BLaER1 treated with 17β-estradiol and CSF1 and Interleukin-3, amounts not matched to agents 10 nM and 100 nM (cell line): ENCODE measurements around the gene ACAA1.

Experiments used
- H3K27ac ChIP-seq, 11 experiments: shearing (Covaris generic); formaldehyde crosslinking; 2 replicates each; pipeline ENCODE4 v1.8.1; 2022
- H3K27me3 ChIP-seq, 11 experiments: shearing (Covaris generic); formaldehyde crosslinking; 2 replicates each; pipeline ENCODE4 v1.8.1; 2022
- H3K36me3 ChIP-seq, 11 experiments: shearing (Covaris generic); formaldehyde crosslinking; 2 replicates each; pipeline ENCODE4 v1.8.1; 2022
- H3K4me1 ChIP-seq, 10 experiments: shearing (Covaris generic); formaldehyde crosslinking; 2 replicates each; pipeline ENCODE4 v1.8.1; 2022
- H3K4me2 ChIP-seq, 11 experiments: shearing (Covaris generic); formaldehyde crosslinking; 2 replicates each; pipeline ENCODE4 v1.8.1; 2022
- H3K4me3 ChIP-seq, 10 experiments: shearing (Covaris generic); formaldehyde crosslinking; 2 replicates each; pipeline ENCODE4 v1.8.1; 2022
- H3K9ac ChIP-seq, 11 experiments: shearing (Covaris generic); formaldehyde crosslinking; 2 replicates each; pipeline ENCODE4 v1.8.1; 2022
- H3K9me3 ChIP-seq, 11 experiments: shearing (Covaris generic); formaldehyde crosslinking; replicated peaks in 1 of 11; 2 replicates each; pipeline ENCODE4 v1.8.1; 2022
- H4K20me1 ChIP-seq, 11 experiments: shearing (Covaris generic); formaldehyde crosslinking; 2 replicates each; pipeline ENCODE4 v1.8.1; 2022
- Cebpa-rat ChIP-seq, 11 experiments: shearing (Covaris generic); IDR thresholded peaks; 2 replicates each; pipeline ENCODE4 v1.8.1; 2022

Gene ACAA1

GRCh38 chr3:38128303-38128655 is 8.6 kb downstream of the ACAA1 start:
- Histone ChIP-seq H3K27me3 (no peaks in the 10 kb centered on the region), H3K36me3 (peaks cover 99 to 100% (median 100%) of the 10 kb centered on the region in 11 experiments), H3K4me3 (no peak overlapping the region), H4K20me1 (peaks cover 46 to 100% (median 92%) of the 10 kb centered on the region in 11 experiments; a peak in 19 of 22 replicates), H3K9me3 (no peaks in the 10 kb centered on the region), H3K27ac (peak overlapping the region in 2 of 11 experiments; percentile 5 to 13; a peak in 1 of 22 replicates), H3K4me1 (peaks cover 16 to 68% (median 27%) of the 10 kb centered on the region in 10 experiments), H3K4me2 (peak overlapping the region in 3 of 11 experiments; percentile 50 to 79 (median 75); a peak in 6 of 22 replicates), H3K9ac (no peak overlapping the region)
- TF ChIP-seq Cebpa-rat (IDR thresholded peaks at IDR 0.05): no peak

DNA sequence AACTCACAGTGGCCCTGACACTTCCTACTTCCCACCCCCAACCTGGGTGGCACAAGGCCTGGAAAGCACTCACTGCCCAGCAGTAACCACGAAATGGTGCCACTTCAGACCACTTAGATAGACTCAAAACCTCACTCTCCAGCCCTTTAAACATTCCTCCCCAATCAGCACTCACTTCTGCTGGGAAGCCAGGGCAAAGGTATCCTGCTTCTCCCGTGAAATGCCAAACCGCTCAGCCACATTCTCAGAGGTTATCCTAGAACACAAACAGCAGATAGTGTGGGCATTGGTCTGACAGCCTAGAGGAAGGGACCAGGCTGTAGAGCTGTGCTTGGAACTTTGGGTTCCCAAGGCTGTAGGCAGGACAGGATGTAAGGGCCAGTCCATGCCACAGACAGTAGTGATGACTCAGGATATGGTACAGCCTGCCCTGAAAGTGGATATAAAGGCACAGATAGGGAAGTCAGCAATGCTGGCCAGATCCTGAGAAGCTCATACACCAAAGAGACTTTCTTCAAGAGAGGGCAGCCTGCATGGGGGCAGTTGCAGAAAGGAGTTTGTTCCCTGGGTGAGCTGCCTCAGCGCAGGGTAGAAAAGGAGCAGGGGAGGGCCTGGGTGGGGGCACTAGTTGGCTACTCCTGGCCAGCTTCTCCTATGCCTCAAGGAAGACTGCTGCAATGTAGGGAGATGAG is 9.2 kb downstream of the ACAA1 start:
- no peaks in the 10 kb centered on the region for H3K27me3 ChIP-seq
- no peaks in the 10 kb centered on the region for H3K9me3 ChIP-seq
- H3K9ac ChIP-seq: no peak overlapping the region
- TF ChIP-seq Cebpa-rat (IDR thresholded peaks at IDR 0.05): no peak
- H3K27ac ChIP-seq: peak overlapping the region in 2 of 11 experiments; percentile 5 to 13; a peak in 2 of 22 replicates
- peaks cover 14 to 63% (median 22%) of the 10 kb centered on the region in 10 experiments for H3K4me1 ChIP-seq
- peaks cover 99 to 100% (median 100%) of the 10 kb centered on the region in 11 experiments for H3K36me3 ChIP-seq
- H3K4me3 ChIP-seq: no peak overlapping the region
- H4K20me1 ChIP-seq: peaks cover 42 to 100% (median 92%) of the 10 kb centered on the region in 11 experiments; a peak in 19 of 22 replicates
- H3K4me2 ChIP-seq: peak overlapping the region in 3 of 11 experiments; percentile 50 to 79 (median 75); a peak in 6 of 22 replicates

DNA sequence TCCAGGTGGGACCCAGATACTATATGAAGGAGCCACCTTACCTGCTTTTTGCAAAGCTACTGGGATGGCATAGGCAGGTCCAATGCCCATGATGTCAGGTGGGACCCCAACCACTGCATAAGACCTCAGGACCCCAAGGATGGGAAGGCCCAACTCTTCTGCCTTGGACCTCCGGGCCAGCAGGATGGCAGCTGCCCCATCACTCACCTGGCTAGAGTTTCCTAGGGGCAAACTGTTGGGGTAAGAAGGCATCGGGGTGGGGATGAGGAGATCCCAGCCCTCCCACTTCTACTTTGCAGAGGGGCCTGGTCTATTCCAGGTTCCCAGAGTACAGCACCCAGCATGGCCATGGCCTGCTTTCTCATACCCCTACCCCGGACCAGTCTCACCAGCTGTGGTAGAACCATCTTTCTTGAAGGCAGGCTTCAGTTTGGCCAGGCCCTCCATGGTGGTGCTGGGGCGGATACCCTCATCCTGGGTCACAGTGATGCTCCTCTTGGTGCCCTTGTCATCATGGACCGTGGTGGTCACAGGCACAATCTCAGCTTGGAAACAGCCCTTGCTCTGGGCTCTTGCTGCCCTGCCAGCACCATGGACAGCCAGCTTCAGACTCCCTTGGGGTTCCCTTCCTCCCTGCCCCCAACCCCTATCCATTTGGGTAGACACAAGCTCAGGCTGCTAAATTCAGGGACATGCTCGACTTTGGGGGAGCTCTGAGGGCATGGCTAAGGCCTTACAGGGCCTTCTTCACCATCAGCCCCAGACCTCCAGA is 10.6 kb downstream of the ACAA1 start:
- H3K4me2 ChIP-seq: no peak overlapping the region
- H3K27me3 ChIP-seq: no peaks in the 10 kb centered on the region
- peaks cover 36 to 100% (median 88%) of the 10 kb centered on the region in 11 experiments; a peak in 19 of 22 replicates for H4K20me1 ChIP-seq
- peaks cover 99 to 100% (median 100%) of the 10 kb centered on the region in 11 experiments for H3K36me3 ChIP-seq
- H3K4me1 ChIP-seq: peaks cover 13 to 48% (median 19%) of the 10 kb centered on the region in 10 experiments
- no peak overlapping the region for H3K27ac ChIP-seq
- no peak overlapping the region for H3K9ac ChIP-seq
- no peak overlapping the region for H3K4me3 ChIP-seq
- no peaks in the 10 kb centered on the region for H3K9me3 ChIP-seq
- no peak for TF ChIP-seq Cebpa-rat (IDR thresholded peaks at IDR 0.05)

DNA sequence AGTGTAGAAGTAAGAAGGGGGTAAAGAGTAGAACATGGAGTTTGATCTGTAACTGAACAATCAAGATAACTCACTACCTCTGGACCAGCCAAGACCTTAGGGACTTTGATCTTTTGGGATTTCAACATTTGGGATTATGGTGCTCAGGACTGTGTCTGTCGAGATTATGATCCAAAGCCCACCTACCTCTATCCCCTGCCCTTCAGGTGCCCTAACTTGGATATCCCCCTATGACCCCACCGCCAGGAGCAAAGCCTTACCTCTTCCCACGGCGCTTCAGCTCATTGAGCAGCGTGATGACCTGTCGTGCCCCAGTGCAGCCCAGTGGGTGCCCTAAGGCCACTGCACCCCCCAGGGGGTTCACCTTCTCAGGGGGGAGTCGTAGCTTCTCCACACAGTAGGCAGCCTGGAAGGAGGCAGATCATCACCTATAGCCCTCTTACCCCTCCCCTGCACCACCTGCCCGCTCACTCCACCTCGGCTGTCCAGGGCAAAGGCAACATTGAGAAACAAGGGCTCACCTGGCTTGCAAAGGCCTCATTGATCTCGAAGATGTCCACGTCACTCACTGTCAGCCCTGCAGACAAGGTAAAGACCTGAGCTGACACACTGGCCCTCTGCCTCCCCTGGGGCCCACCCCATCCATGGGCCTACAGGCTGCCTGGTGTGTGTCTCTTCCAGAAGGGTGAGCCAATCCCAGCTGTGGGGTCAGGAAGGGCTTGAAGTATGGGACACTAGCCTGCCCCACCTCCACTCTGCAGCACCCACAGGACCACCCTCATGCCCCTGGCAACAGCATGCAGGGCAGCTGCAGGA is 11.4 kb downstream of the ACAA1 start:
- no peak overlapping the region for H3K27ac ChIP-seq
- H3K36me3 ChIP-seq: peaks cover 99 to 100% (median 100%) of the 10 kb centered on the region in 11 experiments
- no peak overlapping the region for H3K9ac ChIP-seq
- H3K9me3 ChIP-seq: no peaks in the 10 kb centered on the region
- peaks cover 6 to 40% (median 11%) of the 10 kb centered on the region in 10 experiments for H3K4me1 ChIP-seq
- H3K4me2 ChIP-seq: no peak overlapping the region
- H3K4me3 ChIP-seq: no peak overlapping the region
- no peaks in the 10 kb centered on the region for H3K27me3 ChIP-seq
- H4K20me1 ChIP-seq: peaks cover 34 to 100% (median 80%) of the 10 kb centered on the region in 11 experiments; a peak in 19 of 22 replicates
- TF ChIP-seq Cebpa-rat (IDR thresholded peaks at IDR 0.05): no peak

DNA sequence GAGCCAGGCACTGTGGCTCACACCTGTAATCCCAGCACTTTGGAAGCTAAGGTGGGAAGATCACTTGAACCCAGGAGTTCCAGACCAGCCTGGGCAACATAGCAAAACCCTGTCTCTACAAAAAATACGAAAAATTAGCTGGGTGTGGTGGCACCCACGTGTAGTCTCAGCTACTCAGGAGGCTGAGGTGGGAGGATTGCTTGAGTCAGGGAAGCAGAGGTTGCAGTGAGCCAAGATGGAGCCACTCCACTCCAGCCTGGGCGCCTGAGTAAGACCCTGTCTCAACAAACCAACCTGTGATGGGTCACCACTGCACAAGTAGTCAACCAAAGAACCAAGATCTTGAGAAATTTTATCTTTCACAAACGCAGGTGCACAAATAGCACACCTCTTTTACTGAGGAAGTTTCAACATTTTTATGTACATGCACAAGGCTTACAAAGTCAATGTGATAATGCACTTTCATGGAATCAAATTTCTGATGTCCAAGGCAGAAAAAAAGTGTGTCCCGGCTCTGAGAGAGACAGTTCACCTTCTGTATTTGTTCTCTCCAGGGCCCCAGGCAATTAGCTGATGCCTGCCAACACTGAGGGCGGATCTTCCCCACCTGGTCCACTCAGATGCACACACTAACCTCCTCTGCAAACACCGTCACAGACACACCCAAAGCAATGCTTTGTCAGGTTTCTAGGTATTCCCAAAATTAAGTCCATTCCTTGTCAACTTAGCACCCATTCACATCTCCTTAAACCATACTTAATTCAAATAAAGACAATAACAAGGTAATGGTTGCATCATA is 12.4 kb downstream of the ACAA1 start:
- Histone ChIP-seq H3K27me3 (no peaks in the 10 kb centered on the region), H3K9ac (no peak overlapping the region), H3K36me3 (peaks cover 98 to 100% (median 99%) of the 10 kb centered on the region in 11 experiments), H3K4me3 (no peak overlapping the region), H3K27ac (no peak overlapping the region), H3K4me1 (peaks cover 0 to 31% (median 1%) of the 10 kb centered on the region in 10 experiments; a peak in 10 of 20 replicates), H3K9me3 (no peaks in the 10 kb centered on the region), H4K20me1 (peaks cover 26 to 100% (median 75%) of the 10 kb centered on the region in 11 experiments; a peak in 19 of 22 replicates), H3K4me2 (no peak overlapping the region)
- no peak for TF ChIP-seq Cebpa-rat (IDR thresholded peaks at IDR 0.05)

GRCh38 chr3:38122712-38123290 is 14.1 kb downstream of the ACAA1 start:
- no peak overlapping the region for H3K27ac ChIP-seq
- H3K27me3 ChIP-seq: no peaks in the 10 kb centered on the region
- no peak for TF ChIP-seq Cebpa-rat (IDR thresholded peaks at IDR 0.05)
- H3K9ac ChIP-seq: no peak overlapping the region
- no peaks in the 10 kb centered on the region for H3K9me3 ChIP-seq
- no peak overlapping the region for H3K4me2 ChIP-seq
- H4K20me1 ChIP-seq: peaks cover 22 to 100% (median 70%) of the 10 kb centered on the region in 11 experiments; a peak in 19 of 22 replicates
- H3K4me3 ChIP-seq: no peak overlapping the region
- peaks cover 0 to 14% (median 0%) of the 10 kb centered on the region in 10 experiments; a peak in 8 of 20 replicates for H3K4me1 ChIP-seq
- H3K36me3 ChIP-seq: peaks cover 80 to 96% (median 90%) of the 10 kb centered on the region in 11 experiments

- Histone ChIP-seq H3K4me1 (peaks cover under 1 to 8% (median 3%) of the 10 kb centered on the region in 10 experiments; a peak in 14 of 20 replicates), H3K9ac (no peak overlapping the region), H3K4me3 (no peak overlapping the region), H3K27ac (no peak overlapping the region), H3K36me3 (peaks cover 72 to 93% (median 82%) of the 10 kb centered on the region in 11 experiments), H3K4me2 (no peak overlapping the region), H4K20me1 (peaks cover 25 to 100% (median 70%) of the 10 kb centered on the region in 11 experiments; a peak in 20 of 22 replicates), H3K27me3 (no peaks in the 10 kb centered on the region), H3K9me3 (no peaks in the 10 kb centered on the region)
- TF ChIP-seq Cebpa-rat (IDR thresholded peaks at IDR 0.05): no peak
Measured at GRCh38 chr3:38121832-38122461, 15.0 kb downstream of the ACAA1 start.
